ENCODE measurements around the gene ST6GALNAC5. TPM values are rescaled to one million over a fixed set of nuclear protein-coding genes. Genes with fewer than 3 reads are reported as not detected.

Gene ST6GALNAC5
- total RNA-seq, 3 donors from 2014 or later = not detected

- no peaks in the 10 kb centered on the region for H3K4me1 Mint-ChIP-seq (ENCODE audit: low read depth)
- DNase-seq (no peak), ATAC-seq (no peak)
- no peak overlapping the region for H3K4me3 Mint-ChIP-seq
- no peaks in the 10 kb centered on the region for H3K36me3 Mint-ChIP-seq (ENCODE audit: insufficient read depth)
- H3K9me3 Mint-ChIP-seq = no peaks in the 10 kb centered on the region
- H3K27me3 Mint-ChIP-seq (ENCODE audit: low read depth) = no peaks in the 10 kb centered on the region
Measured at GRCh38 chr1:76854255-76854654, 13.0 kb upstream of the ST6GALNAC5 start.

DNA sequence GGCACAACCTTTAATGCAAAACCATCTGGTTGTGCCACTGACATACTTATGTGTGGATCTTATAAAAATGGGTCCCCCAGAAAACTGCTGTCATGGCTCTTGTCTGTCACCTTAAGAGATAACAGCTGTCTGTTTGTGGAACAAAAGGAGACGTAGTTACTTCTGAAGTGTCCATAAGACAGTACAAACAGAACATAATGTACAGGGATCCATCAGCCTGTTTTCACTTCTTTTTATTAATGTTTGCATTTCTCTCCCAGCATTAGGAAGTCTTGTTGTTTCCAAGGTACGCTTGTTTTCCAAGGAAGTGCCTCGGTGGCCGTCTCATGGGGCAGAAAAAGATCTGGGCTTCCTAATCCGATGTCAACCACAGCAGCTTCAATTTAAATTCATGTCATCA, 11.2 kb upstream of the ST6GALNAC5 start:
- H3K4me3 Mint-ChIP-seq = no peak overlapping the region
- DNase-seq (no peak), ATAC-seq (no peak)
- no peaks in the 10 kb centered on the region for H3K4me1 Mint-ChIP-seq (ENCODE audit: low read depth)
- no peaks in the 10 kb centered on the region for H3K27me3 Mint-ChIP-seq (ENCODE audit: low read depth)
- H3K36me3 Mint-ChIP-seq (ENCODE audit: insufficient read depth) = no peaks in the 10 kb centered on the region
- H3K9me3 Mint-ChIP-seq = no peaks in the 10 kb centered on the region

DNA sequence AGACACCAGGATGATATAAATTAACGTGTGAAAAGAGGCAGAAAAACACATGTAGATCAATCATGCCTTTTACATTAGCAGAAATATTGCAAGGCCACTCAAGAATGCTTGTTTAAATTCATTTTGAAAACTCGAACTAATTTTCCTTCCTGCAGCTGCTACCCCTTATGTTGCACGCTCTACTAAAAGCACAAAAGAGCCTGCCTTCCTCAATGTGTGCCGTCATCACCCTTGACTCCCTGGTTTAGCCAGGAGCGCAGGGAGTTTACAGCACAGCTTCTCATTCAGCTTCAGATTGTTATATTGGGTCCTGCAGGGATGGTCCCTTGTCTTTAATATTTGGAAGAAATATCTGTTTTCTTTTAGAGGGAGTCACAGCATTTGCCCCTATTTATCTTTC, 10.1 kb upstream of the ST6GALNAC5 start:
- no peak overlapping the region for H3K4me3 Mint-ChIP-seq
- H3K9me3 Mint-ChIP-seq = no peaks in the 10 kb centered on the region
- ATAC-seq (no peak), DNase-seq (no peak)
- H3K36me3 Mint-ChIP-seq (ENCODE audit: insufficient read depth) = no peaks in the 10 kb centered on the region
- no peaks in the 10 kb centered on the region for H3K4me1 Mint-ChIP-seq (ENCODE audit: low read depth)
- H3K27me3 Mint-ChIP-seq (ENCODE audit: low read depth) = no peaks in the 10 kb centered on the region

GRCh38 chr1:76857973-76858372, 9.3 kb upstream of the ST6GALNAC5 start:
- Mint-ChIP-seq H3K36me3 (ENCODE audit: insufficient read depth) (no peaks in the 10 kb centered on the region), H3K4me3 (no peak overlapping the region), H3K27me3 (ENCODE audit: low read depth) (no peaks in the 10 kb centered on the region), H3K4me1 (ENCODE audit: low read depth) (no peaks in the 10 kb centered on the region), H3K9me3 (no peaks in the 10 kb centered on the region)
- DNase-seq (no peak), ATAC-seq (no peak)

- Mint-ChIP-seq H3K4me1 (ENCODE audit: low read depth) (no peaks in the 10 kb centered on the region), H3K4me3 (no peak overlapping the region), H3K27me3 (ENCODE audit: low read depth) (peaks cover 17% of the 10 kb centered on the region), H3K36me3 (ENCODE audit: insufficient read depth) (no peaks in the 10 kb centered on the region), H3K9me3 (no peaks in the 10 kb centered on the region)
- ATAC-seq (no peak), DNase-seq (no peak)
Measured at GRCh38 chr1:76861149-76861548, 6.1 kb upstream of the ST6GALNAC5 start.

GRCh38 chr1:76862447-76862846, 4.8 kb upstream of the ST6GALNAC5 start:
- peaks cover 29% of the 10 kb centered on the region for H3K27me3 Mint-ChIP-seq (ENCODE audit: low read depth)

GRCh38 chr1:76864383-76864782, 2.9 kb upstream of the ST6GALNAC5 start:
- ATAC-seq (no peak), DNase-seq (no peak)
- Mint-ChIP-seq H3K9me3 (no peaks in the 10 kb centered on the region), H3K4me3 (no peak overlapping the region), H3K36me3 (ENCODE audit: insufficient read depth) (no peaks in the 10 kb centered on the region), H3K27me3 (ENCODE audit: low read depth) (peaks cover 46% of the 10 kb centered on the region), H3K4me1 (ENCODE audit: low read depth) (peaks cover 12% of the 10 kb centered on the region)

More at GRCh38 chr1:76862447-76862846, 4.8 kb upstream of the ST6GALNAC5 start:
- no peak for DNase-seq
- no peaks in the 10 kb centered on the region for H3K9me3 Mint-ChIP-seq
- peak in 1 of 2 donors; percentile 10 for ATAC-seq
- no peak overlapping the region for H3K4me3 Mint-ChIP-seq
- H3K36me3 Mint-ChIP-seq (ENCODE audit: insufficient read depth) = no peaks in the 10 kb centered on the region
- H3K4me1 Mint-ChIP-seq (ENCODE audit: low read depth) = peaks cover 3% of the 10 kb centered on the region

DNA sequence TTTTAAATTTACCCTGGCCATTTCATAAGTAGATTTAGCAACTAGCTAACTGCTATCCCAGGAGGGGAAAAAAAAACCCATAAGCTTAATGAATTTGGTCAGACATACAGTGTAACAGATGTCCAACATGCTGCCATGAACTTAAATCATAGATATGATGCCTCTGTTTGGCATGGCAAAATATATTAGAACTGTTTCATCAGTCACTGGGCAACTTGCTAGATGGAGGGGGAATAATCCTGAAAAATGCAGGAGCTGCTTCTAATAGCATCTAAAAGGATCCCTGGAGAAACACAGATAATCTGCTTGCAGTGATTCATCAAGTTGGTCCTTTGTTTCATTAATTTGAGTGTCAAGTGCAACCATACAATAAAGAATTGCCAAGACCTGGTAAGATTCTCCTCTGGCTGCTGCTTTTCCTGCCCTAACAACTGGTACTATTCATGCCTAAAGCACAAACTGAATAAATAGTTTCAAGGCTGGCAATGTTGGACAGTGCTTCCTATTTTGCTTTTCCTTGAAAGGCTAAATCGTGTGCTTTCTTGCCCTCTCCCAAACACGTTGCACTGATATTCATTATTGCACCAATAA, 1.5 kb upstream of the ST6GALNAC5 start:
- H3K27me3 Mint-ChIP-seq (ENCODE audit: low read depth) = peaks cover 54% of the 10 kb centered on the region
- ATAC-seq = no peak

GRCh38 chr1:76866566-76866965, 714 bp upstream of the ST6GALNAC5 start:
- no peaks in the 10 kb centered on the region for H3K9me3 Mint-ChIP-seq
- H3K36me3 Mint-ChIP-seq (ENCODE audit: insufficient read depth) = no peaks in the 10 kb centered on the region
- peaks cover 12% of the 10 kb centered on the region for H3K4me1 Mint-ChIP-seq (ENCODE audit: low read depth)
- DNase-seq = no peak
- H3K4me3 Mint-ChIP-seq = no peak overlapping the region
- H3K27me3 Mint-ChIP-seq (ENCODE audit: low read depth) = peaks cover 55% of the 10 kb centered on the region
- no peak for ATAC-seq

More for the DNA sequence above, 1.5 kb upstream of the ST6GALNAC5 start:
- Mint-ChIP-seq H3K4me3 (no peak overlapping the region), H3K36me3 (ENCODE audit: insufficient read depth) (no peaks in the 10 kb centered on the region), H3K9me3 (no peaks in the 10 kb centered on the region), H3K4me1 (ENCODE audit: low read depth) (peaks cover 12% of the 10 kb centered on the region)
- DNase-seq = no peak

GRCh38 chr1:76868154-76868882, 1.0 kb downstream of the ST6GALNAC5 start:
- Mint-ChIP-seq H3K27me3 (ENCODE audit: low read depth) (peaks cover 58% of the 10 kb centered on the region), H3K4me1 (ENCODE audit: low read depth) (peaks cover 12% of the 10 kb centered on the region), H3K9me3 (peaks cover 5% of the 10 kb centered on the region), H3K4me3 (peak overlapping the region; percentile 60), H3K36me3 (ENCODE audit: insufficient read depth) (no peaks in the 10 kb centered on the region)
- DNase-seq (no peak), ATAC-seq (peak; percentile 75 to 79)

- ATAC-seq (no peak), DNase-seq (no peak)
- Mint-ChIP-seq H3K27me3 (ENCODE audit: low read depth) (peaks cover 55% of the 10 kb centered on the region), H3K9me3 (peaks cover 5% of the 10 kb centered on the region), H3K4me1 (ENCODE audit: low read depth) (peaks cover 12% of the 10 kb centered on the region), H3K36me3 (ENCODE audit: insufficient read depth) (no peaks in the 10 kb centered on the region), H3K4me3 (no peak overlapping the region)
Measured at GRCh38 chr1:76868916-76869315, 1.6 kb downstream of the ST6GALNAC5 start.

DNA sequence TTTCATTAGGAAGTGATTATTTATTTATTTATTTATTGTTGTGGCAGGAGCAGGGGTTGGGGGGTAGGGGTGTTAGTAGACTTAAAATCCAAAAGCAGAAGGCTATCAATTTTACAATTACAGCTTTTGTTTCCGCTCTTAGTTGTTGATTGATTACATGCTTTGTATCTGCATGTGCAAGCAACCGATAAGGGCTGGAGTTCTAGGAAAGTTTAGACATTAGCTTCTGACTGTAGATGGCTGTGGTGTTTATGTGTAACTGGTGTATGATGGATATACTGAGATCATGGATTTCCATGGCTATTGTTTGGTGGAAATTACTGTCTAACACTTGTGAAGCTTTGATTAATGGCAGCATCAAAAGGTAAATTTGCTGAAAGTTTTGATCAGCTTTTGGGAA, 2.8 kb downstream of the ST6GALNAC5 start:
- Mint-ChIP-seq H3K9me3 (peaks cover 5% of the 10 kb centered on the region), H3K4me3 (no peak overlapping the region), H3K4me1 (ENCODE audit: low read depth) (peaks cover 12% of the 10 kb centered on the region), H3K27me3 (ENCODE audit: low read depth) (peaks cover 52% of the 10 kb centered on the region), H3K36me3 (ENCODE audit: insufficient read depth) (no peaks in the 10 kb centered on the region)
- no peak for DNase-seq
- ATAC-seq = no peak

GRCh38 chr1:76871355-76871974, 4.2 kb downstream of the ST6GALNAC5 start:
- H3K4me3 Mint-ChIP-seq = no peak overlapping the region
- H3K9me3 Mint-ChIP-seq = peaks cover 5% of the 10 kb centered on the region
- H3K4me1 Mint-ChIP-seq (ENCODE audit: low read depth) = peaks cover 12% of the 10 kb centered on the region
- H3K27me3 Mint-ChIP-seq (ENCODE audit: low read depth) = peaks cover 42% of the 10 kb centered on the region
- DNase-seq = no peak
- H3K36me3 Mint-ChIP-seq (ENCODE audit: insufficient read depth) = no peaks in the 10 kb centered on the region
- no peak for ATAC-seq

- Mint-ChIP-seq H3K4me1 (ENCODE audit: low read depth) (peaks cover 6% of the 10 kb centered on the region), H3K36me3 (ENCODE audit: insufficient read depth) (no peaks in the 10 kb centered on the region), H3K9me3 (peaks cover 5% of the 10 kb centered on the region), H3K27me3 (ENCODE audit: low read depth) (peaks cover 28% of the 10 kb centered on the region), H3K4me3 (no peak overlapping the region)
- ATAC-seq (no peak), DNase-seq (no peak)
Measured at GRCh38 chr1:76872944-76873343, 5.7 kb downstream of the ST6GALNAC5 start.
